Breast epithelium (tissue), 4 donors: ENCODE data around the gene ZNF586. TPM values are rescaled to one million over a fixed set of nuclear protein-coding genes. Genes with fewer than 3 reads are reported as not detected.
"Not testable (repeated sequence)": the region's sequence is repeated elsewhere in the genome, so short reads cannot be mapped to it uniquely, and the experiment has no call there.

ENCODE experiments used
- DNase-seq, 2 donors: peaks; one replicate each; pipeline ENCODE4 v3.0.0-alpha.2; 2019; ENCODE audit warnings: low spot score in 2 of 2
- H3K27ac ChIP-seq, 2 donors: fragments of 200-600 bp; sonication (generic) in 1 of 2; one replicate each; pipeline ENCODE4 v1.5.1; 2016 to 2019; ENCODE audit warnings: mild to moderate bottlenecking in 1 of 2
- H3K27me3 ChIP-seq, 2 donors: fragments of 200-600 bp; sonication (generic) in 1 of 2; one replicate each; pipeline versions ENCODE4 v1.5.1 to v1.6.0; 2017 to 2019; ENCODE audit warnings: control low read depth in 1 of 2, mild to moderate bottlenecking in 1 of 2
- H3K36me3 ChIP-seq: fragments of 200-600 bp; one replicate; pipeline ENCODE4 v1.5.1; 2019
- H3K4me1 ChIP-seq, 2 donors: fragments of 200-600 bp; sonication (generic); one replicate each; pipeline ENCODE4 v1.5.1; 2016 to 2019; ENCODE audit warnings: control low read depth in 1 of 2
- H3K4me3 ChIP-seq, 3 donors: fragments of 200-600 bp; sonication (generic); 1 replicate in 2 of 3; 2 replicates in 1 of 3; pipeline ENCODE4 v1.5.1; 2016 to 2019; ENCODE audit warnings: mild to moderate bottlenecking in 3 of 3, moderate library complexity in 2 of 3
- H3K9me3 ChIP-seq, 2 donors: fragments of 200-600 bp; sonication (generic) in 1 of 2; one replicate each; pipeline ENCODE4 v1.5.1; 2016 to 2019; ENCODE audit warnings: control low read depth in 1 of 2
- POLR2A ChIP-seq: fragments of 450-650 bp; IDR thresholded peaks from one replicate; pipeline ENCODE4 v1.6.1; 2016; ENCODE audit warnings: antibody characterized with exemption, mild to moderate bottlenecking, moderate library complexity
- POLR2AphosphoS5 ChIP-seq, 3 donors: sonication (generic); formaldehyde crosslinking; IDR thresholded peaks; one replicate each; pipeline ENCODE4 v1.6.1; 2017; ENCODE audit warnings: antibody characterized with exemption in 3 of 3
- intact Hi-C: fragments of 100-400 bp; cut with DNase I; formaldehyde crosslinking; loops from one replicate; pipeline ENCODE4 v1.15.1; 2023; ENCODE audit warnings: low total_unique reads
- total RNA-seq, 3 donors: library from RNA; depleted of rRNA; stranded (reverse); fragments of >200 nt; gene quantifications; one replicate each; pipeline ENCODE4 v1.1.0, GENCODE V29; 2016
- TF ChIP-seq, protein P1 (sequence below), 3 donors: fragments of 450-650 bp; IDR thresholded peaks; one replicate each; pipeline ENCODE4 v1.5.1; 2016 to 2017; ENCODE audit warnings: antibody characterized with exemption in 3 of 3, mild to moderate bottlenecking in 3 of 3, moderate library complexity in 3 of 3

ZNF586 gene
- total RNA-seq, 3 donors from 2014 or later, result 9.9 to 40.5 (median 13.4) TPM

- Histone ChIP-seq H3K36me3 (no peaks in the 10 kb centered on the region), H3K4me1 (no peaks in the 10 kb centered on the region), H3K27me3 (no peaks in the 10 kb centered on the region), H3K4me3 (peak overlapping the region in 1 of 3 donors; percentile 2), H3K27ac (no peak overlapping the region), H3K9me3 (peaks cover 88 to 95% of the 10 kb centered on the region in 2 donors)
- intact Hi-C loops, result no loop called here
- DNase-seq, result no peak
- TF ChIP-seq, protein P1, sequence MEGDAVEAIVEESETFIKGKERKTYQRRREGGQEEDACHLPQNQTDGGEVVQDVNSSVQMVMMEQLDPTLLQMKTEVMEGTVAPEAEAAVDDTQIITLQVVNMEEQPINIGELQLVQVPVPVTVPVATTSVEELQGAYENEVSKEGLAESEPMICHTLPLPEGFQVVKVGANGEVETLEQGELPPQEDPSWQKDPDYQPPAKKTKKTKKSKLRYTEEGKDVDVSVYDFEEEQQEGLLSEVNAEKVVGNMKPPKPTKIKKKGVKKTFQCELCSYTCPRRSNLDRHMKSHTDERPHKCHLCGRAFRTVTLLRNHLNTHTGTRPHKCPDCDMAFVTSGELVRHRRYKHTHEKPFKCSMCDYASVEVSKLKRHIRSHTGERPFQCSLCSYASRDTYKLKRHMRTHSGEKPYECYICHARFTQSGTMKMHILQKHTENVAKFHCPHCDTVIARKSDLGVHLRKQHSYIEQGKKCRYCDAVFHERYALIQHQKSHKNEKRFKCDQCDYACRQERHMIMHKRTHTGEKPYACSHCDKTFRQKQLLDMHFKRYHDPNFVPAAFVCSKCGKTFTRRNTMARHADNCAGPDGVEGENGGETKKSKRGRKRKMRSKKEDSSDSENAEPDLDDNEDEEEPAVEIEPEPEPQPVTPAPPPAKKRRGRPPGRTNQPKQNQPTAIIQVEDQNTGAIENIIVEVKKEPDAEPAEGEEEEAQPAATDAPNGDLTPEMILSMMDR (IDR thresholded peaks at IDR 0.05), result no peak
- no peak for TF ChIP-seq POLR2AphosphoS5 (IDR thresholded peaks at IDR 0.05)
- no peak for TF ChIP-seq POLR2A
These were observed 19.8 kb downstream of the ZNF586 start for GRCh38 chr19:57789288-57789687.

DNA sequence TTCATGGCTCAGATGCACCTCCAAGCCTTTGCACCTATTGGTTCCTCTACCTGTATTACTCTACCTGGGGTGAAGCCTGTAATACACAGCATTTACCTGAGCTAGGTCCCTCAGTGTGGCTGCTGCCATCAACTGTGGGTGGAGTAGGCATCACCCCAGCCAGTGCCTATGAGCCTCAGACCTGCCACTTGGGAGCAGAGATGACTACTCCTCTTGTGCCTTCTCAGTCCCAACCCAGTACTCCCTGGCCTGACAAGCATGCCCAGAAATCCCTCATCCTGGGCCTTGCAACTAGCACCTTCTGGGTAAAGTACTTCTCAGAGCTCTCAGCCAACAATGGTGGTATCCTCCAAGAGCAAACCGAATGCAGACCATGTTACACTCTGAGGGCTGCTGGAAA lies 27.1 kb downstream of the ZNF586 start:
- H3K4me1 ChIP-seq, H3K36me3 ChIP-seq, H3K27ac ChIP-seq, H3K27me3 ChIP-seq, DNase-seq, intact Hi-C loops, H3K4me3 ChIP-seq: not testable (repeated sequence)
- H3K9me3 ChIP-seq, result peaks cover 29 to 30% of the 10 kb centered on the region in 2 donors

GRCh38 chr19:57800696-57801095 lies 31.2 kb downstream of the ZNF586 start:
- intact Hi-C loops, result no loop called here
- Histone ChIP-seq H3K27ac (peak overlapping the region; percentile 78 to 96), H3K4me1 (peaks cover 0 to 8% of the 10 kb centered on the region in 2 donors), H3K9me3 (peaks cover 0 to 4% of the 10 kb centered on the region in 2 donors), H3K4me3 (no peak overlapping the region), H3K27me3 (no peaks in the 10 kb centered on the region), H3K36me3 (no peaks in the 10 kb centered on the region)
- TF ChIP-seq POLR2A (no peak), POLR2AphosphoS5 (IDR thresholded peaks at IDR 0.05) (no peak)
- TF ChIP-seq, protein P1 (IDR thresholded peaks at IDR 0.05), result no peak
- no peak for DNase-seq

GRCh38 chr19:57802269-57802668 lies 32.8 kb downstream of the ZNF586 start:
- no peaks in the 10 kb centered on the region for H3K9me3 ChIP-seq
- H3K4me1 ChIP-seq, result peaks cover 0 to 8% of the 10 kb centered on the region in 2 donors
- H3K27me3 ChIP-seq, result no peaks in the 10 kb centered on the region
- intact Hi-C loops, result no loop called here
- H3K36me3 ChIP-seq, result no peaks in the 10 kb centered on the region
- DNase-seq, result no peak
- H3K4me3 ChIP-seq, result no peak overlapping the region
- peak overlapping the region in 1 of 2 donors; percentile 96 for H3K27ac ChIP-seq
- TF ChIP-seq, protein P1 (IDR thresholded peaks at IDR 0.05), result no peak
- TF ChIP-seq POLR2AphosphoS5 (IDR thresholded peaks at IDR 0.05) (no peak), POLR2A (no peak)

DNA sequence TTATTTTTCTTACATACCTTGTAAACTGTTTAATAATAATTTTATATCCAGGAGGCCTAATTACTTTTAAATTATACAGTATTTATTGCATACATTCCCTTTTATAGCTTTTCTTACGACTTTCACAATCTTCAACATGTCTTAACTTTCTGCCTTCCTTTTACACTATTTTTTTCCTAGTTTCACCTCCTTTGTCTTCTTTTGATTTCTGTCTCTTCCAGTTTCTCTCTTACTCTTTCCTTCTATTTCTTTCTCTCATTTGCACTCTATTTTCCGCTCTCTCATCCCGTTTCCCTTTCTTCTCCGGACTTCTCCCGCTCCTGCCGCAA lies 33.8 kb downstream of the ZNF586 start:
- DNase-seq, result no peak
- Histone ChIP-seq H3K4me1 (peaks cover 0 to 8% of the 10 kb centered on the region in 2 donors), H3K4me3 (peak overlapping the region; percentile 44 to 73 (median 67)), H3K36me3 (no peaks in the 10 kb centered on the region), H3K27me3 (no peaks in the 10 kb centered on the region), H3K9me3 (no peaks in the 10 kb centered on the region), H3K27ac (peak overlapping the region in 1 of 2 donors; percentile 96)
- intact Hi-C loops, result no loop called here
- TF ChIP-seq, protein P1 (IDR thresholded peaks at IDR 0.05), result no peak
- TF ChIP-seq POLR2A (no peak), POLR2AphosphoS5 (IDR thresholded peaks at IDR 0.05) (no peak)
